GM10266 (cell line): ENCODE measurements around the gene RRP1B.

Experiments
- DNase-seq: peaks from one replicate; pipeline ENCODE4 v3.0.0; 2012; ENCODE audit errors: extremely low spot score
- CTCF ChIP-seq: IDR thresholded peaks from 2 replicates; pipeline ENCODE4 v1.5.1; 2012; ENCODE audit warnings: mild to moderate bottlenecking, low read depth; ENCODE audit not compliant: control insufficient read depth, insufficient read depth; ENCODE audit errors: missing control alignments

Gene RRP1B

GRCh38 chr21:43736224-43736883, 77.0 kb downstream of the RRP1B start:
- DNase-seq, result no peak
- TF ChIP-seq CTCF, result no peak

- no peak for TF ChIP-seq CTCF
- DNase-seq, result no peak
These were observed 78.0 kb downstream of the RRP1B start for GRCh38 chr21:43737158-43737950.

- no peak for DNase-seq
These were observed 80.5 kb downstream of the RRP1B start for GRCh38 chr21:43739621-43740435.

GRCh38 chr21:43740497-43741156, 81.3 kb downstream of the RRP1B start:
- no peak for DNase-seq
- no peak for TF ChIP-seq CTCF

More at GRCh38 chr21:43739621-43740435, 80.5 kb downstream of the RRP1B start:
- TF ChIP-seq CTCF, result no peak

- DNase-seq, result no peak
- TF ChIP-seq CTCF, result no peak
These were observed 82.2 kb downstream of the RRP1B start for GRCh38 chr21:43741423-43742096.

GRCh38 chr21:43743947-43744346, 84.6 kb downstream of the RRP1B start:
- no peak for DNase-seq
- TF ChIP-seq CTCF, result no peak
